Lung (tissue), 12 donors: ENCODE measurements around the gene FOXP1. TPM values are rescaled to one million over a fixed set of nuclear protein-coding genes. Genes with fewer than 3 reads are reported as not detected.

Experiments
- ATAC-seq: fragments of 200-7000 bp; cut with Tn5 transposase; one replicate; pipeline ENCODE4 v1.9.1; 2020; ENCODE audit warnings: moderate number of reproducible peaks; ENCODE audit not compliant: insufficient read depth, low FRiP score
- DNase-seq, 3 donors: peaks; one replicate each; pipeline ENCODE4 v3.0.0-alpha.2; 2013 to 2017
- H3K27ac ChIP-seq, 2 donors: one replicate each; pipeline ENCODE4 v1.5.1; 2013; ENCODE audit warnings: mild to moderate bottlenecking in 2 of 2, moderate library complexity in 2 of 2, control low read depth in 1 of 2, inconsistent platforms in 1 of 2, low read depth in 1 of 2, low read length in 1 of 2
- H3K27me3 ChIP-seq, 3 donors: one replicate each; pipeline ENCODE4 v1.5.1; 2013; ENCODE audit warnings: low read length in 2 of 3; ENCODE audit not compliant: control insufficient read depth in 3 of 3, insufficient read depth in 3 of 3
- H3K36me3 ChIP-seq, 4 donors: one replicate each; pipeline ENCODE4 v1.5.1; 2013; ENCODE audit warnings: low read length in 4 of 4, mild to moderate bottlenecking in 1 of 4, moderate library complexity in 1 of 4; ENCODE audit not compliant: control insufficient read depth in 4 of 4, insufficient read depth in 4 of 4
- H3K4me1 ChIP-seq, 5 donors: one replicate each; pipeline ENCODE4 v1.5.1; 2013; ENCODE audit warnings: low read length in 5 of 5, mild to moderate bottlenecking in 2 of 5, moderate library complexity in 1 of 5; ENCODE audit not compliant: control insufficient read depth in 5 of 5, insufficient read depth in 5 of 5
- H3K4me3 ChIP-seq: one replicate; pipeline ENCODE4 v1.5.1; 2013; ENCODE audit warnings: mild to moderate bottlenecking, control low read depth, moderate library complexity
- H3K9ac ChIP-seq, 2 donors: one replicate each; pipeline ENCODE4 v1.5.1; 2013; ENCODE audit warnings: low read length in 2 of 2, control low read depth in 1 of 2; ENCODE audit not compliant: insufficient read depth in 1 of 2
- H3K9me3 ChIP-seq, 4 donors: one replicate each; pipeline ENCODE4 v1.5.1; 2013; ENCODE audit warnings: low read length in 3 of 4, mild to moderate bottlenecking in 1 of 4, moderate library complexity in 1 of 4; ENCODE audit not compliant: control insufficient read depth in 4 of 4, insufficient read depth in 3 of 4
- WGBS, 2 donors: extraction: QIAGEN DNeasy Blood & Tissue Kit; methylation state at CpG; one replicate each; pipeline ENCODE4 v1.1.7; 2013; 5-methylcytosine and 5-hydroxymethylcytosine counted together
- polyA plus RNA-seq, 2 donors: library from polyadenylated mRNA; stranded (reverse); fragments of 200-250 nt; gene quantifications; one replicate each; pipeline ENCODE4 v1.2.1, GENCODE V29; 2013
- total RNA-seq, 2 donors: library from RNA; depleted of rRNA in 1 of 2; stranded (reverse); fragments of >200 nt in 1 of 2; gene quantifications; one replicate each; pipeline ENCODE4 v1.2.1, GENCODE V29; 2014 to 2021
- TF ChIP-seq, protein P1 (sequence below): IDR thresholded peaks from 2 replicates; pipeline ENCODE4 v1.5.1; 2012; ENCODE audit warnings: mild to moderate bottlenecking; ENCODE audit errors: control extremely low read depth, extremely low read depth
- donor health status: control.
- donor health status: control.
- donor health status: Bipolar disorder and iron deficiency.
- donor health status: healthy.
- donor health status: DM: yes; HTN: yes; CAD: no.

The FOXP1 gene
- total and polyA plus RNA-seq, 4 donors, result 13.8 to 287 (median 73.9) TPM

- Histone ChIP-seq H3K9ac (no peak overlapping the region), H3K27ac (no peak overlapping the region), H3K27me3 (no peaks in the 10 kb centered on the region), H3K4me1 (peaks cover 0 to 5% (median 0%) of the 10 kb centered on the region in 5 donors), H3K4me3 (no peak overlapping the region), H3K9me3 (peaks cover 0 to 3% (median 1%) of the 10 kb centered on the region in 4 donors), H3K36me3 (peaks cover 0 to 3% (median under 1%) of the 10 kb centered on the region in 4 donors)
- WGBS, 2 donors, result 95% methylated on average over 3 of the region's 3 CpGs
- TF ChIP-seq, protein P1, sequence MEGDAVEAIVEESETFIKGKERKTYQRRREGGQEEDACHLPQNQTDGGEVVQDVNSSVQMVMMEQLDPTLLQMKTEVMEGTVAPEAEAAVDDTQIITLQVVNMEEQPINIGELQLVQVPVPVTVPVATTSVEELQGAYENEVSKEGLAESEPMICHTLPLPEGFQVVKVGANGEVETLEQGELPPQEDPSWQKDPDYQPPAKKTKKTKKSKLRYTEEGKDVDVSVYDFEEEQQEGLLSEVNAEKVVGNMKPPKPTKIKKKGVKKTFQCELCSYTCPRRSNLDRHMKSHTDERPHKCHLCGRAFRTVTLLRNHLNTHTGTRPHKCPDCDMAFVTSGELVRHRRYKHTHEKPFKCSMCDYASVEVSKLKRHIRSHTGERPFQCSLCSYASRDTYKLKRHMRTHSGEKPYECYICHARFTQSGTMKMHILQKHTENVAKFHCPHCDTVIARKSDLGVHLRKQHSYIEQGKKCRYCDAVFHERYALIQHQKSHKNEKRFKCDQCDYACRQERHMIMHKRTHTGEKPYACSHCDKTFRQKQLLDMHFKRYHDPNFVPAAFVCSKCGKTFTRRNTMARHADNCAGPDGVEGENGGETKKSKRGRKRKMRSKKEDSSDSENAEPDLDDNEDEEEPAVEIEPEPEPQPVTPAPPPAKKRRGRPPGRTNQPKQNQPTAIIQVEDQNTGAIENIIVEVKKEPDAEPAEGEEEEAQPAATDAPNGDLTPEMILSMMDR, result no peak
- no peak for ATAC-seq
- DNase-seq, result no peak
Measured at GRCh38 chr3:71490692-71491091, 92.8 kb downstream of the FOXP1 start.

DNA sequence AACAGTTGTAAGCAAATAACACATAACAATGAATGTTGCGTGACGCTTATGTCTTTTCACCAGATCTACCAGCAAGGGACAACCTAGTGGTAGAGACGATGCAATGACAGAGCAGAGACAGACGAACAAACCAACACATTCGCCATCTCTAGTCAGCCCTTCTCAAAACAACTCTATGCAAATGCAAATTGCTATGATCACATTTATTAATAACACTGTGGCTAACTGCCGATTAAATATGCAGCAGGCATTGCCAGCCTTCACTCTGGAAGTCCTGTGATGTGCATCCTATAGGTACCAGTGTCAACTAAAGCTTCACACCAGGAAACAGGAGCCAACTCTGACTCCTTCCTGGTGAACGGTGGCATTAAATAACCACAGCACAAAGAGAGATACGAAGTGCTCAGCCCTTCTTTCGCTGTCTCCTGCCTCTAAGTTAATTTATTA lies 94.2 kb downstream of the FOXP1 start:
- ATAC-seq (no peak), DNase-seq (no peak)
- Histone ChIP-seq H3K4me1 (peaks cover 0 to 5% (median 0%) of the 10 kb centered on the region in 5 donors), H3K4me3 (no peak overlapping the region), H3K9ac (no peak overlapping the region), H3K27me3 (no peaks in the 10 kb centered on the region), H3K27ac (no peak overlapping the region), H3K36me3 (peaks cover 0 to 3% (median under 1%) of the 10 kb centered on the region in 4 donors), H3K9me3 (peaks cover 0 to 3% (median 1%) of the 10 kb centered on the region in 4 donors)
- TF ChIP-seq, protein P1, result no peak
- WGBS, 2 donors, result 88 to 91% methylated on average over 9 of the region's 9 CpGs

DNA sequence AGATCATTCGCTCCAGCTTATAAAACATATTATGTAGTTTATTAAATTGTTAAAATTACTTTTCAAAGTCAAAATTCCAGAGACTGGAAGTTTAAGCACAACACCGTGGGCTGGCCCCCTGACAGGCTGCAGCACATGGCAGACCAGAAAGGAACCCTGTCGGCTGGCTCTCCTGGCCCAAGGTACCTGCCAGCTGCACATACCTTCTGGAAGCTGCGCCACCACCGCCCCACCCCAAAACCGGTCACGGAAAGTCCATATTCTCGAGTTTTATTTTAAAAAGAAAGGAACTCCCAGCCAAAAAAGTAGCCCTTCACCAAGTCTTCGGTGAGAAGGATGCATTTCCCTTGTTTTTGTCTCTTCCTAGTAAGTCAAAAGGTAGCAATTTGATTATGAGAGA lies 94.6 kb downstream of the FOXP1 start:
- no peaks in the 10 kb centered on the region for H3K27me3 ChIP-seq
- no peak for ATAC-seq

More for the DNA sequence above, 94.6 kb downstream of the FOXP1 start:
- Histone ChIP-seq H3K4me1 (peaks cover 0 to 5% (median 0%) of the 10 kb centered on the region in 5 donors), H3K9ac (no peak overlapping the region), H3K36me3 (peaks cover 0 to 3% (median under 1%) of the 10 kb centered on the region in 4 donors), H3K27ac (no peak overlapping the region), H3K9me3 (peaks cover 0 to 3% (median 1%) of the 10 kb centered on the region in 4 donors), H3K4me3 (no peak overlapping the region)
- WGBS, 2 donors, result 93% methylated on average over 9 of the region's 9 CpGs
- no peak for DNase-seq
- TF ChIP-seq, protein P1, result no peak
